SU-DHL-6 (cell line): Measurements from ENCODE around the gene RELCH.

ENCODE experiments used
- H2AFZ ChIP-seq: fragments of 200-600 bp; sonication (generic); 2 replicates; pipeline ENCODE4 v1.6.1; 2014; ENCODE audit warnings: low read depth, mild to moderate bottlenecking, moderate library complexity, mixed read lengths, antibody characterized with exemption, low read length; ENCODE audit not compliant: severe bottlenecking
- H3F3A ChIP-seq: fragments of 200-600 bp; shearing (Covaris generic); 2 replicates; pipeline ENCODE4 v1.6.0; 2016; ENCODE audit warnings: antibody characterized with exemption, mild to moderate bottlenecking; ENCODE audit not compliant: insufficient read depth
- H3K27ac ChIP-seq: fragments of 200-600 bp; sonication (generic); 2 replicates; pipeline ENCODE4 v1.5.1; 2016; ENCODE audit warnings: low read depth, mild to moderate bottlenecking, low read length, moderate library complexity, mixed read lengths
- H3K27me3 ChIP-seq: fragments of 200-600 bp; sonication (generic), shearing (Covaris generic); 2 replicates; pipeline ENCODE4 v1.6.0; 2014; ENCODE audit warnings: mild to moderate bottlenecking, low read length
- H3K36me3 ChIP-seq: fragments of 200-600 bp; sonication (generic); 2 replicates; pipeline ENCODE4 v1.6.1; 2014; ENCODE audit warnings: mild to moderate bottlenecking, low read length, mixed read lengths
- H3K4me2 ChIP-seq: fragments of 300-600, 200-600 bp; shearing (Covaris generic), sonication (generic); 2 replicates; pipeline ENCODE4 v1.6.0; 2014; ENCODE audit warnings: low read length, low read depth, mild to moderate bottlenecking; ENCODE audit not compliant: poor library complexity, severe bottlenecking
- H3K4me3 ChIP-seq: fragments of 200-600 bp; sonication (generic); 2 replicates; pipeline ENCODE4 v1.5.1; 2014; ENCODE audit warnings: antibody characterized with exemption, low read length, mild to moderate bottlenecking, mixed read lengths; ENCODE audit not compliant: insufficient read depth, poor library complexity, severe bottlenecking
- H3K79me2 ChIP-seq: fragments of 200-600 bp; sonication (generic); 2 replicates; pipeline ENCODE4 v1.6.1; 2014; ENCODE audit warnings: mild to moderate bottlenecking, low read length, moderate library complexity; ENCODE audit not compliant: insufficient read depth
- H3K9ac ChIP-seq: fragments of 200-600 bp; sonication (generic); 2 replicates; pipeline ENCODE4 v1.7.0; 2014; ENCODE audit warnings: mild to moderate bottlenecking, low read length
- H3K9me2 ChIP-seq: fragments of 200-600 bp; sonication (generic); replicated peaks from 2 replicates; pipeline ENCODE4 v1.6.1; 2014; ENCODE audit warnings: low read length; ENCODE audit not compliant: insufficient read depth
- H3K9me3 ChIP-seq: fragments of 200-600 bp; sonication (generic); 2 replicates; pipeline ENCODE4 v1.6.1; 2014; ENCODE audit warnings: low read length, mixed read lengths; ENCODE audit not compliant: insufficient read depth
- H4K20me1 ChIP-seq: fragments of 200-600 bp; sonication (generic); 2 replicates; pipeline ENCODE4 v1.6.1; 2014; ENCODE audit warnings: low read depth, mild to moderate bottlenecking, antibody characterized with exemption, low read length, moderate library complexity, mixed read lengths
- CTCF ChIP-seq: fragments of 200-600 bp; sonication (generic); IDR thresholded peaks from one replicate; pipeline ENCODE4 v1.5.1; 2017; ENCODE audit warnings: antibody characterized with exemption, mild to moderate bottlenecking, low read length, moderate library complexity; ENCODE audit not compliant: insufficient read depth, poor library complexity, severe bottlenecking
- EZH2phosphoT487 ChIP-seq: fragments of 200-600 bp; sonication (generic), shearing (Covaris generic); conservative IDR thresholded peaks from 2 replicates; pipeline ENCODE4 v1.6.1; 2018; ENCODE audit warnings: mild to moderate bottlenecking, antibody characterized with exemption, low read length, moderate library complexity, mixed read lengths

The RELCH gene

DNA sequence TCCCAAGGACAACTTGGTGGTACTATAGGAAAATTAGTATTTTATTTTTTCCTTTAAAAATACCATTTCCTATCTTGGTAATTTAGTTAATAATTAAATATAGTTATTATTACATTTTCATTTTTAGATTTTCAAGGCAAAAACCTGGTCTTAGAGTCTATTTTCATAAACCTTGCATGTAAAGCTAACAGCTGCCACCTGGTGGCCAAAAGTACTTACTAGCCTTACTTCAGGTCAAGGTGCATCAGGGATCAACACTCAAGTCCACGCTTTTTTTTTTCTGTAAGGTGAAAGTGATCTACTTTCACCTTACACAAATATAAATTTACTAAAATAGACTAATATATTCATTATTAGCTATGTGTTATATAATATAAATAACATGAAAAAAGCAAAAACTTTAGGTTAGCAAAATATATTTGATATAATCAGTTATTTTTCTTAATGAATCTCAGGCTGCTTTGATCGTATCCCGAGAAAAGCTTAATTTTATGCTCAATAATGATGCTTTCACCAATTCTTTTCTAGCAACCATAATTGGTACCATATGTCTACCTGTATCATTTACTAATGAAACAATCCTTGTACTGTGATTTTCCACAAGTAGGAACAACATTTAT, 62.5 kb downstream of the RELCH start:
- TF ChIP-seq CTCF: peak; percentile 86
- TF ChIP-seq EZH2phosphoT487: no peak

GRCh38 chr18:62250475-62250874, 63.4 kb downstream of the RELCH start:
- Histone ChIP-seq H3K27ac (no peak overlapping the region), H3K9ac (no peak overlapping the region), H3K27me3 (no peaks in the 10 kb centered on the region), H3K9me3 (no peaks in the 10 kb centered on the region), H3K36me3 (peaks cover 27% of the 10 kb centered on the region; the same call in 1 of the 2 replicates), H3K4me3 (no peak overlapping the region), H3K4me2 (no peak overlapping the region), H3F3A (peaks cover 33% of the 10 kb centered on the region), H2AFZ (no peak overlapping the region), H3K79me2 (no peaks in the 10 kb centered on the region), H4K20me1 (no peaks in the 10 kb centered on the region), H3K9me2 (no peaks in the 10 kb centered on the region)
- no peak for TF ChIP-seq EZH2phosphoT487
- TF ChIP-seq CTCF: no peak

More for the DNA sequence above, 62.5 kb downstream of the RELCH start:
- H3K27me3 ChIP-seq: no peaks in the 10 kb centered on the region
- no peak overlapping the region for H3K4me2 ChIP-seq
- no peak overlapping the region for H3K4me3 ChIP-seq
- no peak overlapping the region for H3K27ac ChIP-seq
- H3K9me2 ChIP-seq: no peaks in the 10 kb centered on the region
- peaks cover 24% of the 10 kb centered on the region for H3K36me3 ChIP-seq
- no peak overlapping the region for H2AFZ ChIP-seq
- peaks cover 33% of the 10 kb centered on the region for H3F3A ChIP-seq
- no peaks in the 10 kb centered on the region for H4K20me1 ChIP-seq
- H3K79me2 ChIP-seq: no peaks in the 10 kb centered on the region
- H3K9ac ChIP-seq: no peak overlapping the region
- no peaks in the 10 kb centered on the region for H3K9me3 ChIP-seq

GRCh38 chr18:62258093-62258492, 71.0 kb downstream of the RELCH start:
- Histone ChIP-seq H3K4me2 (no peak overlapping the region), H2AFZ (no peak overlapping the region), H3K4me3 (no peak overlapping the region), H3K27me3 (no peaks in the 10 kb centered on the region), H3F3A (no peaks in the 10 kb centered on the region), H3K36me3 (peaks cover 77% of the 10 kb centered on the region), H3K9ac (no peak overlapping the region), H3K9me3 (no peaks in the 10 kb centered on the region), H3K9me2 (no peaks in the 10 kb centered on the region), H4K20me1 (no peaks in the 10 kb centered on the region), H3K27ac (no peak overlapping the region), H3K79me2 (no peaks in the 10 kb centered on the region)
- TF ChIP-seq CTCF (no peak), EZH2phosphoT487 (no peak)
